ENCODE measurements around the gene ZNF132. TPM values are rescaled to one million over a fixed set of nuclear protein-coding genes. Genes with fewer than 3 reads are reported as not detected.

Gene ZNF132
- total RNA-seq, 2 donors from 2014 or later: 2.6 to 5.8 TPM

GRCh38 chr19:58387338-58388174 lies 52.4 kb downstream of the ZNF132 start:
- no peak for DNase-seq
- Histone ChIP-seq H3K27me3 (no peaks in the 10 kb centered on the region), H3K9me3 (no peaks in the 10 kb centered on the region), H3K36me3 (peaks cover 11% of the 10 kb centered on the region), H3K4me3 (peak overlapping the region; percentile 85), H3K4me1 (peaks cover 6% of the 10 kb centered on the region), H3K27ac (peak overlapping the region; percentile 94), H3K9ac (ENCODE audit: low read depth in 2 of 2, low read length in 2 of 2) (peak overlapping the region; percentile 61 to 85)
- no peak for TF ChIP-seq CTCF (IDR thresholded peaks at IDR 0.05)
- intact Hi-C loops (cut with DNase I): no loop called here

- no peak for TF ChIP-seq CTCF (IDR thresholded peaks at IDR 0.05)
- H3K27me3 ChIP-seq: no peaks in the 10 kb centered on the region
- intact Hi-C loops (cut with DNase I): no loop called here
- H3K36me3 ChIP-seq: peaks cover 7% of the 10 kb centered on the region
- peak within 1 kb of the TSS; percentile 85 to 91 for H3K9ac ChIP-seq (ENCODE audit: low read depth in 2 of 2, low read length in 2 of 2)
- H3K4me1 ChIP-seq: peaks cover 6% of the 10 kb centered on the region
- peak within 1 kb of the TSS; percentile 85 for H3K4me3 ChIP-seq
- DNase-seq: peak; percentile 98
- H3K27ac ChIP-seq: peak within 1 kb of the TSS; percentile 94
- no peaks in the 10 kb centered on the region for H3K9me3 ChIP-seq
These were observed 53.2 kb downstream of the ZNF132 start, which contains the start of gene RPS5 for GRCh38 chr19:58386576-58387337. TSS of gene RPS5 (plus strand) at chr19:58387269. CDS start at chr19:58388138, 869 bp downstream.

- H3K27me3 ChIP-seq: no peaks in the 10 kb centered on the region
- intact Hi-C loops (cut with DNase I): no loop called here
- peaks cover 6% of the 10 kb centered on the region for H3K4me1 ChIP-seq
- H3K36me3 ChIP-seq: peaks cover under 1% of the 10 kb centered on the region
- H3K27ac ChIP-seq: peak overlapping the region; percentile 94
- TF ChIP-seq CTCF (IDR thresholded peaks at IDR 0.05): no peak
- peak overlapping the region; percentile 85 to 91 for H3K9ac ChIP-seq (ENCODE audit: low read depth in 2 of 2, low read length in 2 of 2)
- no peak for DNase-seq
- no peaks in the 10 kb centered on the region for H3K9me3 ChIP-seq
- H3K4me3 ChIP-seq: peak overlapping the region; percentile 85
These were observed 53.9 kb downstream of the ZNF132 start for GRCh38 chr19:58385891-58386575.

GRCh38 chr19:58385313-58385890 lies 54.6 kb downstream of the ZNF132 start:
- intact Hi-C loops (cut with DNase I): no loop called here
- DNase-seq: no peak

More at GRCh38 chr19:58385313-58385890, 54.6 kb downstream of the ZNF132 start:
- Histone ChIP-seq H3K27me3 (no peaks in the 10 kb centered on the region), H3K36me3 (no peaks in the 10 kb centered on the region), H3K9ac (ENCODE audit: low read depth in 2 of 2, low read length in 2 of 2) (peak overlapping the region; percentile 85 to 91), H3K4me3 (no peak overlapping the region), H3K4me1 (peaks cover 6% of the 10 kb centered on the region), H3K27ac (peak overlapping the region; percentile 94), H3K9me3 (no peaks in the 10 kb centered on the region)
- TF ChIP-seq CTCF (IDR thresholded peaks at IDR 0.05): no peak
